H1 (cell line): ENCODE measurements around the gene TPPP3. TPM values are rescaled to one million over a fixed set of nuclear protein-coding genes. Genes with fewer than 3 reads are reported as not detected.

Source experiments
- CTCF ChIA-PET: fragments of 300-600 bp; sonication (Branson Sonifier 250); formaldehyde crosslinking; loops from one replicate; lab custom pipeline; 2021; ENCODE audit not compliant: partially characterized antibody; lab: Charles Lee
- POLR2A ChIA-PET: fragments of 300-600 bp; sonication (Branson Sonifier 250); formaldehyde crosslinking; loops from one replicate; lab custom pipeline; 2021; ENCODE audit warnings: inconsistent platforms; ENCODE audit not compliant: partially characterized antibody; lab: Charles Lee
- DNase-seq, 2 experiments: peaks; one replicate each; pipeline versions ENCODE4 v3.0.0 to v3.0.0-alpha.2; 2010 to 2022; ENCODE audit warnings: low spot score in 2 of 2, low read depth in 1 of 2, mixed read lengths in 1 of 2
- FAIRE-seq: peaks from 2 replicates; lab custom pipeline; 2011; peaks lifted over from hg19 to GRCh38; lab: Jason Lieb, UNC
- H2AFZ ChIP-seq: 2 replicates; pipeline ENCODE4 v1.8.1; 2012; ENCODE audit warnings: low read length, inconsistent platforms
- H2AK5ac ChIP-seq: 2 replicates; pipeline ENCODE4 v1.6.1; 2013; ENCODE audit warnings: low read depth, low read length
- H2BK120ac ChIP-seq: replicated peaks from 2 replicates; pipeline ENCODE3; 2013; ENCODE audit warnings: low read depth, low read length, inconsistent platforms
- H2BK12ac ChIP-seq: 2 replicates; pipeline ENCODE4 v1.6.1; 2013; ENCODE audit warnings: low read depth, low read length
- H2BK15ac ChIP-seq: 2 replicates; pipeline ENCODE4 v1.6.1; 2013; ENCODE audit warnings: low read length
- H2BK20ac ChIP-seq: 2 replicates; pipeline ENCODE4 v1.6.1; 2013; ENCODE audit warnings: low read length
- H2BK5ac ChIP-seq: 2 replicates; pipeline ENCODE4 v1.6.1; 2013; ENCODE audit warnings: low read depth, low read length
- H3K14ac ChIP-seq: 2 replicates; pipeline ENCODE4 v1.6.1; 2013; ENCODE audit warnings: inconsistent platforms; ENCODE audit not compliant: insufficient read length
- H3K18ac ChIP-seq: 2 replicates; pipeline ENCODE4 v1.6.1; 2013; ENCODE audit warnings: low read length; ENCODE audit errors: extremely low read depth
- H3K23ac ChIP-seq: 2 replicates; pipeline ENCODE4 v1.6.1; 2013; ENCODE audit warnings: inconsistent platforms; ENCODE audit not compliant: insufficient read length
- H3K23me2 ChIP-seq: 2 replicates; pipeline ENCODE4 v1.6.1; 2013; ENCODE audit warnings: low read depth, low read length
- H3K27ac ChIP-seq: 2 replicates; pipeline ENCODE4 v1.6.1; 2011; ENCODE audit warnings: low read depth, low read length, inconsistent platforms
- H3K27me3 ChIP-seq, 4 experiments: replicated peaks in 1 of 4; 1 replicate in 1 of 4; 2 replicates in 3 of 4; pipeline versions ENCODE4 v1.6.1 to v1.8.1; 2011 to 2013; ENCODE audit warnings: low read length in 3 of 4, mild to moderate bottlenecking in 3 of 4, inconsistent platforms in 2 of 4, mixed read lengths in 2 of 4, moderate library complexity in 1 of 4; ENCODE audit not compliant: control insufficient read depth in 3 of 4, insufficient read depth in 3 of 4; ENCODE audit errors: extremely low read depth in 1 of 4
- H3K36me3 ChIP-seq, 4 experiments: 2 replicates each; pipeline versions ENCODE4 v1.6.1 to v1.8.1; 2011 to 2013; ENCODE audit warnings: mild to moderate bottlenecking in 4 of 4, low read length in 3 of 4, moderate library complexity in 2 of 4, control low read depth in 1 of 4, inconsistent platforms in 1 of 4; ENCODE audit not compliant: insufficient read depth in 4 of 4, control insufficient read depth in 2 of 4
- H3K4ac ChIP-seq: replicated peaks from 2 replicates; pipeline ENCODE3; 2013; ENCODE audit warnings: low read length, low read depth, mixed read lengths, inconsistent platforms; ENCODE audit not compliant: insufficient read length
- H3K4me1 ChIP-seq, 4 experiments: replicated peaks in 1 of 4; 1 replicate in 1 of 4; 2 replicates in 3 of 4; pipeline versions ENCODE4 v1.6.1 to v1.8.1; 2011 to 2013; ENCODE audit warnings: low read length in 3 of 4, inconsistent platforms in 2 of 4, mixed read lengths in 1 of 4; ENCODE audit not compliant: insufficient read depth in 4 of 4, control insufficient read depth in 3 of 4
- H3K4me2 ChIP-seq, 2 experiments: 2 replicates each; pipeline versions ENCODE4 v1.6.1 to v1.8.1; 2011 to 2013; ENCODE audit warnings: low read depth in 2 of 2, low read length in 2 of 2, control low read depth in 1 of 2, inconsistent platforms in 1 of 2, mild to moderate bottlenecking in 1 of 2; ENCODE audit not compliant: insufficient read depth in 1 of 2
- H3K4me3 ChIP-seq, 4 experiments: fragments of 200-600, 300-600 bp in 1 of 4; sonication (generic), shearing (Covaris generic), sonication (Bioruptor Twin) in 1 of 4; 2 replicates each; pipeline versions ENCODE4 v1.5.1 to v1.8.1; 2011 to 2016; ENCODE audit warnings: low read length in 4 of 4, low read depth in 3 of 4, control low read depth in 2 of 4, inconsistent platforms in 2 of 4, mild to moderate bottlenecking in 2 of 4, mixed read lengths in 1 of 4, moderate library complexity in 1 of 4; ENCODE audit not compliant: insufficient read depth in 2 of 4; ENCODE audit errors: extremely low read depth in 1 of 4
- H3K56ac ChIP-seq: replicated peaks from 2 replicates; pipeline ENCODE3; 2013; ENCODE audit warnings: low read depth, mild to moderate bottlenecking, mixed read lengths, low read length, inconsistent platforms; ENCODE audit not compliant: insufficient read length
- H3K79me1 ChIP-seq: 2 replicates; pipeline ENCODE4 v1.6.1; 2013; ENCODE audit warnings: low read depth, low read length, control low read depth
- H3K79me2 ChIP-seq, 2 experiments: 2 replicates each; pipeline versions ENCODE4 v1.6.1 to v1.8.1; 2012 to 2013; ENCODE audit warnings: low read length in 2 of 2, mild to moderate bottlenecking in 2 of 2, inconsistent platforms in 1 of 2; ENCODE audit not compliant: insufficient read depth in 2 of 2, control insufficient read depth in 1 of 2
- H3K9ac ChIP-seq, 4 experiments: replicated peaks in 1 of 4; 1 replicate in 1 of 4; 2 replicates in 3 of 4; pipeline versions ENCODE4 v1.6.1 to v1.8.1; 2011 to 2013; ENCODE audit warnings: low read depth in 3 of 4, low read length in 3 of 4, control low read depth in 2 of 4, mild to moderate bottlenecking in 2 of 4, moderate library complexity in 2 of 4, inconsistent platforms in 1 of 4; ENCODE audit errors: extremely low read depth in 1 of 4
- H3K9me3 ChIP-seq, 2 experiments: 2 replicates each; pipeline versions ENCODE4 v1.6.1 to v1.8.1; 2012 to 2013; ENCODE audit warnings: mild to moderate bottlenecking in 2 of 2, moderate library complexity in 2 of 2, control low read depth in 1 of 2, inconsistent platforms in 1 of 2, low read depth in 1 of 2, low read length in 1 of 2, mixed read lengths in 1 of 2; ENCODE audit not compliant: insufficient read depth in 2 of 2
- H4K20me1 ChIP-seq, 2 experiments: replicated peaks in 1 of 2; 2 replicates each; pipeline versions ENCODE3 to v1.8.1; 2011 to 2013; ENCODE audit warnings: inconsistent platforms in 2 of 2, low read length in 2 of 2, mild to moderate bottlenecking in 1 of 2; ENCODE audit not compliant: insufficient read depth in 2 of 2, control insufficient read depth in 1 of 2
- H4K5ac ChIP-seq: 2 replicates; pipeline ENCODE4 v1.6.1; 2013; ENCODE audit warnings: low read length, low read depth, mixed read lengths, inconsistent platforms; ENCODE audit not compliant: insufficient read length
- H4K8ac ChIP-seq: 2 replicates; pipeline ENCODE4 v1.8.0; 2013; ENCODE audit warnings: mild to moderate bottlenecking, moderate library complexity, low read length, inconsistent platforms; ENCODE audit not compliant: insufficient read depth; ENCODE audit errors: extremely low read depth
- H4K91ac ChIP-seq: replicated peaks from 2 replicates; pipeline ENCODE3; 2013; ENCODE audit warnings: low read length, mixed read lengths, inconsistent platforms; ENCODE audit not compliant: insufficient read length
- BCL11A ChIP-seq, 2 experiments: IDR thresholded peaks; one replicate each; pipeline ENCODE4 v1.6.1; 2011; ENCODE audit warnings: low read depth in 2 of 2, low read length in 2 of 2, mild to moderate bottlenecking in 2 of 2
- CEBPB ChIP-seq: IDR thresholded peaks from 2 replicates; pipeline ENCODE4 v1.6.1; 2012; ENCODE audit warnings: low read depth, low read length
- CTBP2 ChIP-seq: IDR thresholded peaks from 2 replicates; pipeline ENCODE4 v1.7.0; 2011; ENCODE audit warnings: borderline replicate concordance, mild to moderate bottlenecking, moderate library complexity, mixed read lengths, low read length; ENCODE audit not compliant: insufficient read depth, insufficient read length
- RAD21 ChIP-seq, 2 experiments: IDR thresholded peaks in 1 of 2; conservative IDR thresholded peaks in 1 of 2; 2 replicates each; pipeline ENCODE4 v1.6.1; 2011; ENCODE audit warnings: low read depth in 2 of 2, low read length in 2 of 2, improper control_type of control experiment in 1 of 2, inconsistent platforms in 1 of 2, mild to moderate bottlenecking in 1 of 2, moderate library complexity in 1 of 2
- WGBS, 2 experiments: shearing (Covaris generic) in 1 of 2; methylation state at CpG; one replicate each; pipeline versions ENCODE4 v1.1.6 to v1.1.7; 2013 to 2015; ENCODE audit warnings: low lambda C conversion rate in 2 of 2, mixed read lengths in 2 of 2, inconsistent platforms in 1 of 2, low coverage in 1 of 2, missing lambda C conversion rate in 1 of 2; ENCODE audit not compliant: insufficient replicate concordance in 2 of 2, insufficient coverage in 1 of 2, insufficient read length in 1 of 2; ENCODE audit errors: extremely low coverage in 1 of 2, missing lambda C conversion rate in 1 of 2; 5-methylcytosine and 5-hydroxymethylcytosine counted together
- polyA plus RNA-seq, 7 experiments: library from polyadenylated mRNA; depleted of rRNA in 3 of 7; stranded (reverse) in 5 of 7; unstranded in 2 of 7; fragments of >200 nt in 5 of 7; fragments of 200-250 nt in 2 of 7; gene quantifications; 1 replicate in 5 of 7; 2 replicates in 1 of 7; 4 replicates in 1 of 7; pipeline versions ENCODE4 v1.2.1 to v1.2.3, GENCODE V29; 2011 to 2013; ENCODE audit warnings: missing spikeins in 2 of 7, mixed read lengths in 2 of 7
- total RNA-seq: library from RNA; stranded (reverse); fragmentation: NEBNext Ultra II Directional; extraction: Animal tissue kit (Norgen Biotek cat#: 25700); gene quantifications from 2 replicates; pipeline ENCODE4 v1.2.1, GENCODE V29; 2021
- TF ChIP-seq, protein P1 (sequence below), 3 experiments: IDR thresholded peaks; 1 replicate in 2 of 3; 2 replicates in 1 of 3; pipeline versions ENCODE4 v1.5.1 to v1.6.1; 2011; ENCODE audit warnings: low read length in 3 of 3, mild to moderate bottlenecking in 3 of 3, inconsistent platforms in 2 of 3, low read depth in 1 of 3, moderate library complexity in 1 of 3; ENCODE audit not compliant: insufficient read depth in 1 of 3; ENCODE audit errors: control extremely low read depth in 1 of 3
- TF ChIP-seq, protein P2 (sequence below): IDR thresholded peaks from 2 replicates; pipeline ENCODE4 v1.6.1; 2012; ENCODE audit warnings: low read length, inconsistent platforms

The TPPP3 gene
- total and polyA plus RNA-seq, 2 of the 8 experiments (the other 6 are each of a cell fraction or from before 2014, with no cell fraction given) = 0.77 to 1.0 TPM

DNA sequence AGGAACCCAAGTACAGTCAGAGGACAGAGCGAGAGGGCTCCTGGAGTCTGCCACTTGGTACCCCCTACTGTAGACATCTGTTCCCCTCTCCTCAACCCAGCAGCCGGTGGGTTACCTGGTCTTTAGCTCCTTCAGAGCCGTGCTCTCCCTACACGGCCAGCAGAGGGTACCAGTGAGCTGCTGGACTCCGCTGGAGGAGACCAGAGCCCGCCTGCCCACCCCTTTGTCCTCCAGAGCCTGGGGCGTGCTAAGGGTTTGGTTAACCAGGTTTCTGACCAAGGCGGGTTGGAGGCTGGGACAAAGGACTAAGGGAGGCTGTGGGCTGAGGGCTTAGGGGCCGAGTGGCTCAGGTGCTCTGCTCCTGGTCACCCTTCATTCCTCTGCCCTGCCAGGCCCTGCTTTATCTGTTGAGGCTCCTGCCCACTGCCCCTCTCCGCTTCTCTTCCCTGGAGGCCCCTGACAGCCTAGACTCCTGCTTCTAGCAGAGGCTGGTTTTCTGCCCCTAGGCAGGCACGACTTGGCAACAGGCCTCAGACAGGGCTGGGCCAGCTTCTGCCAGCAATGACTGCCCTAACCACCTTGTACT, 34.9 kb upstream of the TPPP3 start:
- peaks cover 21 to 57% (median 45%) of the 10 kb centered on the region in 4 experiments for H3K4me1 ChIP-seq
- H3K79me2 ChIP-seq = no peaks in the 10 kb centered on the region; a peak in 1 of 4 replicates
- H3K23ac ChIP-seq = no peak overlapping the region
- peaks cover 0 to under 1% (median 0%) of the 10 kb centered on the region in 4 experiments; a peak in 2 of 8 replicates for H3K36me3 ChIP-seq
- H3K9ac ChIP-seq = no peak overlapping the region; a peak in 1 of 7 replicates
- H3K18ac ChIP-seq = no peak overlapping the region; the same call in 1 of the 2 replicates
- H4K91ac ChIP-seq = peak overlapping the region; percentile 2
- POLR2A ChIA-PET = interaction anchor here (0.6 to 1.9 kb wide), 8 partner anchors 12 to 655 kb away, joined by 3 to 5 read pairs (median 4); no protein-coding TSS in a partner anchor
- H3K79me1 ChIP-seq = peaks cover 7% of the 10 kb centered on the region; the same call in 1 of the 2 replicates
- H2AFZ ChIP-seq = no peak overlapping the region
- no peak overlapping the region for H3K4ac ChIP-seq
- H2AK5ac ChIP-seq = 0 out of 2 replicates have a peak overlapping the region, but pooled peaks have one; percentile 93
- H2BK120ac ChIP-seq = no peak overlapping the region
- no peak overlapping the region for H3K56ac ChIP-seq
- no peaks in the 10 kb centered on the region for H4K20me1 ChIP-seq
- peaks cover 0 to 19% (median 15%) of the 10 kb centered on the region in 4 experiments; a peak in 6 of 7 replicates for H3K27me3 ChIP-seq
- H2BK20ac ChIP-seq = peak overlapping the region; percentile 66
- H3K4me3 ChIP-seq = no peak overlapping the region
- H3K23me2 ChIP-seq = peaks cover 17% of the 10 kb centered on the region; the same call in 1 of the 2 replicates
- no peak overlapping the region for H3K27ac ChIP-seq
- FAIRE-seq (no peak), DNase-seq (peak; percentile 71 to 90)
- WGBS, 2 experiments = 30% methylated on average over 11 of the region's 11 CpGs; no CpG with 5 or more reads in 1 of the 2 experiments
- H3K9me3 ChIP-seq = no peaks in the 10 kb centered on the region
- H4K5ac ChIP-seq = no peak overlapping the region
- H2BK5ac ChIP-seq = peak overlapping the region; percentile 50; the same call in 1 of the 2 replicates
- H4K8ac ChIP-seq = peak overlapping the region; percentile 26; the same call in 1 of the 2 replicates
- peak overlapping the region; percentile 89; the same call in 1 of the 2 replicates for H2BK15ac ChIP-seq
- H3K4me2 ChIP-seq = no peak overlapping the region
- no peak overlapping the region for H3K14ac ChIP-seq
- peak overlapping the region; percentile 94; the same call in 1 of the 2 replicates for H2BK12ac ChIP-seq
- CTCF ChIA-PET = interaction anchor here (0.6 to 24.6 kb wide), 25 partner anchors 7 to 170 kb away, joined by 3 to 476 read pairs (median 5); partner anchors contain the start of genes ATP6V0D1, KCTD19, LRRC36 and TPPP3
- TF ChIP-seq BCL11A (IDR thresholded peaks at IDR 0.05; ENCODE audit: low read depth in 2 of 2, low read length in 2 of 2) (no peak), CTBP2 (peak; percentile 22), CEBPB (no peak), RAD21 (IDR thresholded peaks at IDR 0.05 in 1 of 2, conservative IDR thresholded peaks at IDR 0.05 in 1 of 2; ENCODE audit: low read depth in 2 of 2, low read length in 2 of 2) (peak; percentile 78 to 89)
- TF ChIP-seq, protein P1, sequence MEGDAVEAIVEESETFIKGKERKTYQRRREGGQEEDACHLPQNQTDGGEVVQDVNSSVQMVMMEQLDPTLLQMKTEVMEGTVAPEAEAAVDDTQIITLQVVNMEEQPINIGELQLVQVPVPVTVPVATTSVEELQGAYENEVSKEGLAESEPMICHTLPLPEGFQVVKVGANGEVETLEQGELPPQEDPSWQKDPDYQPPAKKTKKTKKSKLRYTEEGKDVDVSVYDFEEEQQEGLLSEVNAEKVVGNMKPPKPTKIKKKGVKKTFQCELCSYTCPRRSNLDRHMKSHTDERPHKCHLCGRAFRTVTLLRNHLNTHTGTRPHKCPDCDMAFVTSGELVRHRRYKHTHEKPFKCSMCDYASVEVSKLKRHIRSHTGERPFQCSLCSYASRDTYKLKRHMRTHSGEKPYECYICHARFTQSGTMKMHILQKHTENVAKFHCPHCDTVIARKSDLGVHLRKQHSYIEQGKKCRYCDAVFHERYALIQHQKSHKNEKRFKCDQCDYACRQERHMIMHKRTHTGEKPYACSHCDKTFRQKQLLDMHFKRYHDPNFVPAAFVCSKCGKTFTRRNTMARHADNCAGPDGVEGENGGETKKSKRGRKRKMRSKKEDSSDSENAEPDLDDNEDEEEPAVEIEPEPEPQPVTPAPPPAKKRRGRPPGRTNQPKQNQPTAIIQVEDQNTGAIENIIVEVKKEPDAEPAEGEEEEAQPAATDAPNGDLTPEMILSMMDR (IDR thresholded peaks at IDR 0.05; ENCODE audit: control extremely low read depth in 1 of 3, insufficient read depth in 1 of 3, low read depth in 1 of 3, low read length in 3 of 3) = peak; percentile 96
- TF ChIP-seq, protein P2, sequence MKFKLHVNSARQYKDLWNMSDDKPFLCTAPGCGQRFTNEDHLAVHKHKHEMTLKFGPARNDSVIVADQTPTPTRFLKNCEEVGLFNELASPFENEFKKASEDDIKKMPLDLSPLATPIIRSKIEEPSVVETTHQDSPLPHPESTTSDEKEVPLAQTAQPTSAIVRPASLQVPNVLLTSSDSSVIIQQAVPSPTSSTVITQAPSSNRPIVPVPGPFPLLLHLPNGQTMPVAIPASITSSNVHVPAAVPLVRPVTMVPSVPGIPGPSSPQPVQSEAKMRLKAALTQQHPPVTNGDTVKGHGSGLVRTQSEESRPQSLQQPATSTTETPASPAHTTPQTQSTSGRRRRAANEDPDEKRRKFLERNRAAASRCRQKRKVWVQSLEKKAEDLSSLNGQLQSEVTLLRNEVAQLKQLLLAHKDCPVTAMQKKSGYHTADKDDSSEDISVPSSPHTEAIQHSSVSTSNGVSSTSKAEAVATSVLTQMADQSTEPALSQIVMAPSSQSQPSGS = no peak
